GM18520 (cell line): ENCODE measurements around the gene USP13.

Source experiments
- ATAC-seq: cut with Tn5 transposase; IDR thresholded peaks from one replicate; pipeline ENCODE4 v1.9.1; 2021; ENCODE audit not compliant: unreplicated experiment

USP13 gene

GRCh38 chr3:179731544-179731943 is 78.7 kb downstream of the USP13 start:
- no peak for ATAC-seq

- ATAC-seq = no peak
Observed at GRCh38 chr3:179732661-179733348, 80.0 kb downstream of the USP13 start.

- ATAC-seq = no peak
Observed at GRCh38 chr3:179733797-179734196, 81.0 kb downstream of the USP13 start.

- no peak for ATAC-seq
Observed at GRCh38 chr3:179734497-179735281, 81.8 kb downstream of the USP13 start.

- no peak for ATAC-seq
Observed at GRCh38 chr3:179735321-179735720, 82.5 kb downstream of the USP13 start.

GRCh38 chr3:179738998-179739397 is 86.2 kb downstream of the USP13 start:
- no peak for ATAC-seq

- ATAC-seq = no peak
Observed at GRCh38 chr3:179739816-179740594, 87.2 kb downstream of the USP13 start.

- ATAC-seq = no peak
Observed at GRCh38 chr3:179743913-179744312, 91.1 kb downstream of the USP13 start.

GRCh38 chr3:179744667-179745066 is 91.8 kb downstream of the USP13 start:
- ATAC-seq = no peak

GRCh38 chr3:179745079-179745478 is 92.2 kb downstream of the USP13 start:
- ATAC-seq = no peak

- ATAC-seq = no peak
Observed at GRCh38 chr3:179745716-179746115, 92.9 kb downstream of the USP13 start.

- ATAC-seq = no peak
Observed at GRCh38 chr3:179750720-179751328, 98.0 kb downstream of the USP13 start.

- ATAC-seq = no peak
Observed at GRCh38 chr3:179760944-179761343, 108.1 kb downstream of the USP13 start.

GRCh38 chr3:179765396-179765795 is 112.6 kb downstream of the USP13 start:
- no peak for ATAC-seq

- ATAC-seq = no peak
Observed at GRCh38 chr3:179766416-179767133, 113.7 kb downstream of the USP13 start.

GRCh38 chr3:179768080-179768479 is 115.2 kb downstream of the USP13 start:
- no peak for ATAC-seq

GRCh38 chr3:179769411-179770247 is 116.8 kb downstream of the USP13 start:
- no peak for ATAC-seq

GRCh38 chr3:179771797-179772196 is 119.0 kb downstream of the USP13 start:
- ATAC-seq = no peak

GRCh38 chr3:179772297-179772696 is 119.5 kb downstream of the USP13 start:
- ATAC-seq = no peak
